ENCODE measurements around the gene SRP68. TPM values are rescaled to one million over a fixed set of nuclear protein-coding genes. Genes with fewer than 3 reads are reported as not detected.

Gene SRP68
- polyA plus RNA-seq, 1 of the 3 experiments (the other 2 are of a cell fraction) = 76.8 TPM

DNA sequence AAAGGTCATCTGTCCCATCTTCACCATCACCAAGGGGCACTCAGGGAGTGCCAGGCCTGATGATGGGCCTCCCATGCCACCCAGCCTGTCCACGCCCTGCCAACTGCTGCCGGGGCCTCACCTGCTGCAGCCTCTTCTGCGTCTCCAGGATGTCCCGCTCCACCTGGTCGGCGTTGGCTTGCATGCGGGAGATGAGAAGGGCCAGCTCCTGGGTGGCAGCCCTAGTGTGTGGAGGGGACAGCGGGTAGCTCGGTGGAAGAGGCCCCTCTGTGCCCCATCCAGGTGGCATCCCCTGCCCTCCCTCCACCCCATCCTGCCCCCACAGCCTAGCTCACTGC lies 48.4 kb downstream of the SRP68 start:
- H3K27me3 ChIP-seq (ENCODE audit: insufficient read depth) = no peaks in the 10 kb centered on the region
- peaks cover 9% of the 10 kb centered on the region for H3F3A ChIP-seq (replicated peaks; ENCODE audit: insufficient read depth)
- H3K9me3 ChIP-seq = no peaks in the 10 kb centered on the region
- H3K27ac ChIP-seq (ENCODE audit: low read depth in 2 of 2, low read length in 1 of 2) = no peak overlapping the region
- POLR2A ChIA-PET = no interaction called here
- no peaks in the 10 kb centered on the region for H3K9me2 ChIP-seq
- WGBS (ENCODE audit: low lambda C conversion rate) = 88% methylated on average over 9 of the region's 9 CpGs
- no peaks in the 10 kb centered on the region for H4K20me1 ChIP-seq (ENCODE audit: insufficient read depth)
- H3K4me1 ChIP-seq (ENCODE audit: control insufficient read depth in 1 of 2, insufficient read depth in 2 of 2, low read depth in 1 of 2, low read length in 1 of 2) = peaks cover 0 to 5% of the 10 kb centered on the region in 2 experiments; a peak in 1 of 4 replicates
- H2AFZ ChIP-seq (ENCODE audit: low read depth) = no peak overlapping the region
- no peak overlapping the region for H3K4me3 ChIP-seq (ENCODE audit: low read depth in 2 of 2, low read length in 1 of 2)
- H3K36me3 ChIP-seq (replicated peaks in 1 of 2; ENCODE audit: control insufficient read depth in 1 of 2, insufficient read depth in 2 of 2, low read length in 1 of 2) = no peaks in the 10 kb centered on the region
- no peak for TF ChIP-seq MAX (IDR thresholded peaks at IDR 0.05; ENCODE audit: low read depth)
- TF ChIP-seq SIN3A (IDR thresholded peaks at IDR 0.05; ENCODE audit: borderline replicate concordance, low read depth, low read length) = no peak
- no peak for TF ChIP-seq FOXM1 (IDR thresholded peaks at IDR 0.05; ENCODE audit: low read depth)
- no peak for TF ChIP-seq YY1 (IDR thresholded peaks at IDR 0.05; ENCODE audit: low read depth)
- no peak for TF ChIP-seq MEF2A (IDR thresholded peaks at IDR 0.05; ENCODE audit: borderline replicate concordance, low read depth)
- no peak for TF ChIP-seq REST (IDR thresholded peaks at IDR 0.05; ENCODE audit: low read depth, low read length)
- TF ChIP-seq RFX5 (IDR thresholded peaks at IDR 0.05; ENCODE audit: low read length) = no peak
- no peak for TF ChIP-seq RCOR1 (IDR thresholded peaks at IDR 0.05; ENCODE audit: low read length)
- no peak for TF ChIP-seq MXI1 (IDR thresholded peaks at IDR 0.05; ENCODE audit: low read depth, low read length)
- no peak overlapping the region for H3K9ac ChIP-seq
- H3K4me2 ChIP-seq = no peak overlapping the region
- no peak for DNase-seq
- CTCF ChIA-PET = interaction anchor here (0.7 to 1.7 kb wide), 5 partner anchors 10 to 35 kb away, joined by 3 to 6 read pairs (median 3); no protein-coding TSS in a partner anchor
- H3K79me2 ChIP-seq (ENCODE audit: insufficient read depth) = no peaks in the 10 kb centered on the region

DNA sequence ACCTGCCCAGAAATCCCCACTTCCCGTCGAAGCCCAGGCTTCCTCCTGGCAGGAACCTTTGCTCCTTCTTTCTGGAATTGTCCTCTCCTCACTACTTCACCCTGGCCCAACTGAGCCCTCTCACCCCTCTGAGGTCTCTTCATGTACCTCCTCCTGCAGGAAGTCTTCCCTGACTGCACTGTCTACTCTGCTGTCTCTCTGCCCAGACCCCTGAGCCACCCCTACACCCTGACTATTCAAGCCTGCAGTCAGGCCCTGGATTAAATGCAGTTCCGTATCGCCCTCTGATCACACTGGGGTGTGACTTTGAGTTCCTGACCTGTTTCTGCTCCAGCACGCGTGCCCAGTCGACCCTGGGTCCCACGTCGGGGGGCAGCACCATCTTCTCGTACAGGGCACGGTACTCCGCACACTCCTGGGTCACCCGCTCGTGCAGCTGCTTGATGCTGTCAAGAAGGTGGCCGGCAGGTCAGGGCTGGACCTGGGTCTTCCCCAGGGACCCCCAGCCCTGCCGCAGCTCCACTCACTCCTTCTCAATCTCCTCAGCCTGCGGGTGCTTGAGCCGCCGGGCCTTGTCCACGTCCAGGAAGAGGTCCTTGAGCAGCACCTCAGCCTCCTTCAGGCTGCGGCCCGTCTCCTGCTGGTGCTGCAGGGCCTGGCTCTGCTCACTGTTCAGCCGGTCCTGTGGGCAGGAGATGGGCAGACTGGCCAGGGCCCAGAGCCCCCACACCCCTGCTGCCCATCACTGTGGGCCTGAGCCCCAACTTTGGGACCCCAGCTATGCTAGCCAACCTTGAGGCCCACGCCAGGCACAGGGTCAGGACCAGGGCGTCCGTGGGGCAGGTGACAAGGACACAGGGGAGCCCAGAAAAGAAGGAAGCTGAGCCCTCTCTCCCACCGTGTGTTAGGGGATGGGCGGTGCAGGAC lies 49.1 kb downstream of the SRP68 start:
- CTCF ChIA-PET = interaction anchor here (0.9 to 1.7 kb wide), 4 partner anchors 9 to 275 kb away, joined by 3 to 6 read pairs (median 4); no protein-coding TSS in a partner anchor
- H3K36me3 ChIP-seq (replicated peaks in 1 of 2; ENCODE audit: control insufficient read depth in 1 of 2, insufficient read depth in 2 of 2, low read length in 1 of 2) = no peaks in the 10 kb centered on the region
- WGBS (ENCODE audit: low lambda C conversion rate) = 87% methylated on average over 21 of the region's 28 CpGs

More for the DNA sequence above, 49.1 kb downstream of the SRP68 start:
- no peaks in the 10 kb centered on the region for H3K27me3 ChIP-seq (ENCODE audit: insufficient read depth)
- no peak overlapping the region for H2AFZ ChIP-seq (ENCODE audit: low read depth)
- TF ChIP-seq, protein P1, sequence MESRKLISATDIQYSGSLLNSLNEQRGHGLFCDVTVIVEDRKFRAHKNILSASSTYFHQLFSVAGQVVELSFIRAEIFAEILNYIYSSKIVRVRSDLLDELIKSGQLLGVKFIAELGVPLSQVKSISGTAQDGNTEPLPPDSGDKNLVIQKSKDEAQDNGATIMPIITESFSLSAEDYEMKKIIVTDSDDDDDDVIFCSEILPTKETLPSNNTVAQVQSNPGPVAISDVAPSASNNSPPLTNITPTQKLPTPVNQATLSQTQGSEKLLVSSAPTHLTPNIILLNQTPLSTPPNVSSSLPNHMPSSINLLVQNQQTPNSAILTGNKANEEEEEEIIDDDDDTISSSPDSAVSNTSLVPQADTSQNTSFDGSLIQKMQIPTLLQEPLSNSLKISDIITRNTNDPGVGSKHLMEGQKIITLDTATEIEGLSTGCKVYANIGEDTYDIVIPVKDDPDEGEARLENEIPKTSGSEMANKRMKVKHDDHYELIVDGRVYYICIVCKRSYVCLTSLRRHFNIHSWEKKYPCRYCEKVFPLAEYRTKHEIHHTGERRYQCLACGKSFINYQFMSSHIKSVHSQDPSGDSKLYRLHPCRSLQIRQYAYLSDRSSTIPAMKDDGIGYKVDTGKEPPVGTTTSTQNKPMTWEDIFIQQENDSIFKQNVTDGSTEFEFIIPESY (IDR thresholded peaks at IDR 0.05; ENCODE audit: borderline replicate concordance, low read depth) = no peak
- TF ChIP-seq NFIC (IDR thresholded peaks at IDR 0.05; ENCODE audit: borderline replicate concordance) (no peak), YY1 (IDR thresholded peaks at IDR 0.05; ENCODE audit: low read depth) (no peak), FOSL2 (IDR thresholded peaks at IDR 0.05; ENCODE audit: borderline replicate concordance, low read depth) (no peak)
- H3K9me3 ChIP-seq = no peaks in the 10 kb centered on the region
- no peaks in the 10 kb centered on the region for H3K9me2 ChIP-seq
- no peak overlapping the region for H3K9ac ChIP-seq
- no peak overlapping the region for H3K27ac ChIP-seq (ENCODE audit: low read depth in 2 of 2, low read length in 1 of 2)
- peaks cover 9% of the 10 kb centered on the region for H3F3A ChIP-seq (replicated peaks; ENCODE audit: insufficient read depth)
- H4K20me1 ChIP-seq (ENCODE audit: insufficient read depth) = no peaks in the 10 kb centered on the region
- no peaks in the 10 kb centered on the region for H3K79me2 ChIP-seq (ENCODE audit: insufficient read depth)
- POLR2A ChIA-PET = no interaction called here
- H3K4me1 ChIP-seq (ENCODE audit: control insufficient read depth in 1 of 2, insufficient read depth in 2 of 2, low read depth in 1 of 2, low read length in 1 of 2) = peaks cover 0 to 4% of the 10 kb centered on the region in 2 experiments; a peak in 1 of 4 replicates
- no peak overlapping the region for H3K4me2 ChIP-seq
- DNase-seq = no peak
- H3K4me3 ChIP-seq (ENCODE audit: low read depth in 2 of 2, low read length in 1 of 2) = no peak overlapping the region
